Activated naive CD4-positive, alpha-beta T cell treated with anti-CD3 and anti-CD28 coated beads, Interleukin-2, amount 50 U/mL, for 72 hours (primary cell): Measurements from ENCODE around the gene DLG3. TPM values are rescaled to one million over a fixed set of nuclear protein-coding genes. Genes with fewer than 3 reads are reported as not detected.

Experiments
- ATAC-seq, 2 donors: fragments of 150-1000 bp; cut with Tn5 transposase; 2 replicates each; pipeline ENCODE4 v1.10.0; 2021; ENCODE audit warnings: mild to moderate bottlenecking in 2 of 2, moderate library complexity in 2 of 2
- DNase-seq, 2 donors: peaks; one replicate each; pipeline ENCODE4 v3.0.0; 2021 to 2022; ENCODE audit warnings: low spot score in 2 of 2
- H3K27ac Mint-ChIP-seq, 2 donors: one replicate each; pipeline ENCODE4 v1.8.0; 2022; ENCODE audit warnings: mild to moderate bottlenecking in 2 of 2, mixed read lengths in 2 of 2
- H3K36me3 Mint-ChIP-seq, 2 donors: one replicate each; pipeline ENCODE4 v1.8.0; 2022; ENCODE audit warnings: mixed read lengths in 2 of 2
- H3K9me3 Mint-ChIP-seq, 2 donors: one replicate each; pipeline ENCODE4 v1.8.0; 2022; ENCODE audit warnings: mixed read lengths in 2 of 2
- total RNA-seq, 2 donors: library from RNA; stranded (reverse); gene quantifications; one replicate each; pipeline ENCODE4 v1.2.3, GENCODE V29; 2022

DLG3 gene
- total RNA-seq, 2 donors from 2014 or later = 7.9 to 27.0 TPM

DNA sequence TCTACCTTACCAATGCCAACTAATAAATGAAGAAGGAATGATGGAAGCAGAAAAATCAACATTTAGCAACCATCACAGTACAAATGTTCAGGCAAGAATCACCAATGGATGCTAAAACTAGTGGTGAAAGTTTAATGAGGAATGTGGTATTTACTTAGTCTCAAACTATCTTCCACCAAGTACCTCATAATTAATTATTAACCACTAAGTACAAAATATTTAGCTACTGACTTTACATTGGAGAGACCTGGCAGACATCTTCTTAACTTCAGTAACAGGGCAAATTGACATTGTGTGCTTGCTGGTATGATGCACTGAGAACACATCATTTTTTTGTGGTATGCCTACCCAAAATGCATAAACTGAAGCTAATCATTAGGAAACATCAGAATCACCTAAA, 82.4 kb downstream of the DLG3 start:
- ATAC-seq (no peak), DNase-seq (no peak)
- Mint-ChIP-seq H3K27ac (no peak overlapping the region), H3K36me3 (no peaks in the 10 kb centered on the region), H3K9me3 (no peaks in the 10 kb centered on the region)

DNA sequence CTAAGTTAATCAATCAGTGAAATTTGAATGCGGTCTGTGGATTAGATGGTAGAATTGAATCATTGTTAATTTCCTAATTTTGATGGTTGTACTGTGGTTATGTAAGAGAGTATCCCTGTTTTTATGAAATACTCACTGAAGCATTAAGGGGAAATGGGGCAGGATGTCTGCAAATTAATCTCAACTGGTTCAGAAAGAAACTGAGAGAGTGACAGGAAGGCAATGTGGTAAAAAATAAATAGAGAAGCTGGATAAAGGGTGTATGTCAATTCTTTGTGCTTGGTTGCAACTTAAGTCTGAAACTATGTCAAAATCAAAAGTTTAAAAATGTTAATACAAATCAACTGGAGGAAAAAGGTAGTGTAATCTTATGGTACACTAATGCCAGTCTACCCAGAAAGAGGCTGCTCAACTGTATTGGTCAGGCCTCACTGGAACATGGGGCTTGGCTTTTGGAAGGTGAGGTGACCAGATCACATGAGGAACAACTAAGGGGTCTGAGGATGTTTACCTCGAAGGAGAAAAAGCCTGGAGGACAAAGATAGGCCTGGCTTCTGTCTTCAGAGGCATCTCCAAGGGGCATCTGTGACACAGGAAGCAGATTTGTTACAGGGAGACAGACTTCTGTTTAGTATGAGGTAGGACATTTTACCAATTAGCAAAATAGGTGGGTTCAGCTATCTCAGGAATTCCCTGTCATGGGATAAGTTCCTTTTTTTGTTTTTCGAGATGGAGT, 83.1 kb downstream of the DLG3 start:
- Mint-ChIP-seq H3K27ac (no peak overlapping the region), H3K36me3 (no peaks in the 10 kb centered on the region), H3K9me3 (no peaks in the 10 kb centered on the region)
- DNase-seq (no peak), ATAC-seq (no peak)

DNA sequence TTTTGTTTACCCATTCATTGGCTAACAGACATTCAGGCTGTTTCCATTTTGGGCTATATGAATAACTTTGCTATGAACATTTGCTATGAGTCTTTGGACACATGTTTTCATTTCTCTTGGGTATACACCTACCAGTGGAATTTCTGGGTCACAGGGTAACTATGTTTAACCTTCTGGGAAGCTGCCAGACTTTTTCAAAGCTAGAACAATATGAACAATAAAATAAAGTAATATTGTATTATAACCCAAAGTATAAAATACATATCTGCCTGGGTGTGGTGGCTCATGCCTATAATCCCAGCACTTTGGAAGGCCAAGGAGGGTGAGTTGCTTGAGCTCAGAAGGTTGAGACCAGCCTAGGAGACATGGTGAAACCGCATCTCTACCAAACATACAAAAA, 90.6 kb downstream of the DLG3 start:
- ATAC-seq (no peak), DNase-seq (no peak)
- H3K36me3 Mint-ChIP-seq = no peaks in the 10 kb centered on the region
- no peaks in the 10 kb centered on the region for H3K9me3 Mint-ChIP-seq
- no peak overlapping the region for H3K27ac Mint-ChIP-seq

- ATAC-seq (no peak), DNase-seq (no peak)
- H3K36me3 Mint-ChIP-seq = no peaks in the 10 kb centered on the region
- no peaks in the 10 kb centered on the region for H3K9me3 Mint-ChIP-seq
- H3K27ac Mint-ChIP-seq = no peak overlapping the region
Measured at GRCh38 chrX:70549429-70549828, 104.8 kb downstream of the DLG3 start.

GRCh38 chrX:70552130-70552704, 107.6 kb downstream of the DLG3 start:
- DNase-seq (no peak), ATAC-seq (no peak)
- H3K36me3 Mint-ChIP-seq = no peaks in the 10 kb centered on the region
- no peak overlapping the region for H3K27ac Mint-ChIP-seq
- no peaks in the 10 kb centered on the region for H3K9me3 Mint-ChIP-seq

DNA sequence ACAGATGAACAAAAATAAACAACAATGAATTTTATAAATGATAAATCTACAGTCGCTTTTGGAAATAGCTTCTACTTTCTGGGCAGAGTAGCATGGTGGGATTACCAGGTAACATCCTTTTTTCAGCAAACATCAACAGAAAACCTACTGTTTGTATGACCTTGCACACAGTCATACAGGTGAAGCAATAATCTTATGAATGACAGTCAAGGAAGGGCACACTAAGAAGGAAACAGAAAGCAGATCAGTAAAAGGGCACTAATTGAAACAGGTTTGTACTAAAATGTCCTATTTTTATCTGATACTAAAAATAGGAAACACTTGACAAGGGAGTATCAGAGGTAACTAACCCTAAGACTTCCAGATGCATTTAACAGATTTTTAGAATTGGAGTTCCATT, 108.9 kb downstream of the DLG3 start:
- Mint-ChIP-seq H3K9me3 (no peaks in the 10 kb centered on the region), H3K27ac (no peak overlapping the region), H3K36me3 (no peaks in the 10 kb centered on the region)
- ATAC-seq (peak in 1 of 2 donors; percentile 74), DNase-seq (no peak)

- ATAC-seq (no peak), DNase-seq (no peak)
- Mint-ChIP-seq H3K9me3 (no peaks in the 10 kb centered on the region), H3K36me3 (no peaks in the 10 kb centered on the region), H3K27ac (no peak overlapping the region)
Measured at GRCh38 chrX:70554081-70554480, 109.4 kb downstream of the DLG3 start.

DNA sequence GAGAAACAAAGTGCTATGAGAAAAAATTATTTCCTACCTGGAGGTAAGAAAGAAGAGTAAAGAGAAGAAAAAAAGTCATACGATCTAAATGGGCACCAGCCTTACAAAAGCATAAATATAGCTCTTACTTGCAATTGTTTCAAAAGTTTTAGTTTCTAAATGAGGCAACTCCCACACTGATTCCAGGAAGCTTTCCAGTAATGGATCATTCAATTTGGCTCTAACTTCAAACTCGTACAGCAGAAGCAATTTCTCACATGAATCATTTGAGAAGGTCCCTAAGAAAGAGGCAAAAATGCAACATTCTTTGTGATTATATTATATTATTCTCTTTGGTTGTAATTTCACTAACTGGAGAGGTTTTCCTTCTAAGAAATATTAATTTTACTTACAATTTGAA, 109.9 kb downstream of the DLG3 start:
- no peak overlapping the region for H3K27ac Mint-ChIP-seq
- DNase-seq = no peak
- no peaks in the 10 kb centered on the region for H3K36me3 Mint-ChIP-seq
- H3K9me3 Mint-ChIP-seq = no peaks in the 10 kb centered on the region
- no peak for ATAC-seq

DNA sequence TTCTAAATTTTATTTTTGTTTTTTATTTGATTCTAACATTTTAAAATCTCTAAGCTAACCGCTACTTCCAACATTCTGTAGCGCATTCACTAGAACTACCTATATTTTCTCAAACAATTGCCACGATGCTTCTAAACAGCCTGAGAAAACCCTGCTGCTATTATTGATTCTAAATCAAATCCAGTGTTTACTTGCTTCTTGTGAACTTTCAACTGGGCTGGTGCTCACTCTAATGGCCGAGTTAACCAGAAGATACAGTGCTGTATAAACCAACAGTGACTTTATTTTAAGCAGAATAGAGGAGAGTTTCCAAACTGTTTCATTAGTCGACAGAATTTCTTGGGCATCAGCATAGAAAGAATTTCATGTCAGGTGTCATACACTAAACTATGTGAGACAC, 110.3 kb downstream of the DLG3 start:
- Mint-ChIP-seq H3K9me3 (no peaks in the 10 kb centered on the region), H3K27ac (no peak overlapping the region), H3K36me3 (no peaks in the 10 kb centered on the region)
- ATAC-seq (no peak), DNase-seq (no peak)

Other genes with a start within 250 kb of the DLG3 start
- gene AWAT1, start 210.2 kb upstream of the DLG3 start, total RNA-seq = under 1 TPM in 1 of 2 donors, not detected in 1; 0.27 TPM
- gene P2RY4, start 184.6 kb upstream of the DLG3 start, total RNA-seq = under 1 TPM; 0.14 to 0.31 TPM
- not detected for gene ARR3, start 176.5 kb upstream of the DLG3 start, total RNA-seq
- gene RAB41, start 162.7 kb upstream of the DLG3 start, total RNA-seq = not detected
- 10 to 100 TPM; 22.3 to 41.1 TPM for gene PDZD11, start 154.9 kb upstream of the DLG3 start, total RNA-seq
- 10 to 100 TPM; 28.0 to 38.0 TPM for gene KIF4A, start 154.7 kb upstream of the DLG3 start, total RNA-seq
- gene GDPD2, start 21.5 kb upstream of the DLG3 start, total RNA-seq = under 1 TPM; 0.14 to 0.16 TPM